Iris pigment epithelial cell (primary cell): ENCODE measurements around the gene FRK.
"Not testable (repeated sequence)": the region's sequence is repeated elsewhere in the genome, so short reads cannot be mapped to it uniquely, and the experiment has no call there.

Source experiments
- DNase-seq: peaks from one replicate; pipeline ENCODE4 v3.0.0-alpha.2; 2011; ENCODE audit warnings: low read depth

FRK gene, protein sequence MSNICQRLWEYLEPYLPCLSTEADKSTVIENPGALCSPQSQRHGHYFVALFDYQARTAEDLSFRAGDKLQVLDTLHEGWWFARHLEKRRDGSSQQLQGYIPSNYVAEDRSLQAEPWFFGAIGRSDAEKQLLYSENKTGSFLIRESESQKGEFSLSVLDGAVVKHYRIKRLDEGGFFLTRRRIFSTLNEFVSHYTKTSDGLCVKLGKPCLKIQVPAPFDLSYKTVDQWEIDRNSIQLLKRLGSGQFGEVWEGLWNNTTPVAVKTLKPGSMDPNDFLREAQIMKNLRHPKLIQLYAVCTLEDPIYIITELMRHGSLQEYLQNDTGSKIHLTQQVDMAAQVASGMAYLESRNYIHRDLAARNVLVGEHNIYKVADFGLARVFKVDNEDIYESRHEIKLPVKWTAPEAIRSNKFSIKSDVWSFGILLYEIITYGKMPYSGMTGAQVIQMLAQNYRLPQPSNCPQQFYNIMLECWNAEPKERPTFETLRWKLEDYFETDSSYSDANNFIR

GRCh38 chr6:116060572-116061283, at the start of gene FRK:
Gene FRK, minus strand, starts transcription at chr6:116060891. Its CDS starts 580 bp downstream, at chr6:116060311.
- DNase-seq = peak; percentile 40

GRCh38 chr6:116108836-116109235, 48.1 kb upstream of the FRK start:
- no peak for DNase-seq

GRCh38 chr6:116106146-116106545, 45.5 kb upstream of the FRK start:
- DNase-seq = peak; percentile 61

DNA sequence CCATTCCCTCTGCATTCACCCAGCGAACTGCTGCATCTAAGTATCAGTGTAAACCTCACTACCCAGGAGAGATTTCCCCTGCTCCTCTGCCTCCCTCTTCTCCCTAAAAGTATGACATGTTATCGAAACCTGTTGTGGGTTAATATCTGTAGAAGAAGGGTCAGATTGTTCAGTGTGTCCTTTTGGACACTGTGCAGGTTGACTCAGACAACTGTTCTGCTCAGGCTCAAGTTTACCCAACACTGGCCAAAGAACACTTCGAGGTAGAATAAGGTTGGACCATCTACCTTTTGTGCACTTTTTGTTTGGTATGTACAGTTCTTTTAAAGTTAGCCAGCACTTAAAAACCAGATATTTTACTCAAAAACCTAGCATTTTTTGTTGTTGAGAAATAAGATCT, 44.6 kb upstream of the FRK start:
- DNase-seq = no peak

DNA sequence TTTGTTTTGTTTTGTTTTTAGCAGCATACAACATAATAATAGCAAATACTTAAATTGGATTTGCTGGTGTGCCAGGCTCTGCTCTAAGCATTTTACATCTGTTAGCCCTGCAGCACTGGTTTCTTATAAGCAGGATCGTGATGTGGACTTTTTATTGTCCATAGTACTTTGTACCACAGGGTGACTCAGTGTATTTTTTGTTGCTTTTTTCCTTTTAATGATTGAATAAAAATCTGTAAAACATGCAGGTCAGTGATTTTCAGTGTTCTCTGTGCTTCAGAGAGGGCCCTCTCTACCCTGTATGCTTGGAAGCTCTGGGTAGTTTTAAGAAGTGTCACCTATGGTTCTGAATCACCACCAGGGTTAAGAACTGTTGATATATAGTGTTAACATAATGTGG, 43.9 kb upstream of the FRK start:
- DNase-seq = no peak

DNA sequence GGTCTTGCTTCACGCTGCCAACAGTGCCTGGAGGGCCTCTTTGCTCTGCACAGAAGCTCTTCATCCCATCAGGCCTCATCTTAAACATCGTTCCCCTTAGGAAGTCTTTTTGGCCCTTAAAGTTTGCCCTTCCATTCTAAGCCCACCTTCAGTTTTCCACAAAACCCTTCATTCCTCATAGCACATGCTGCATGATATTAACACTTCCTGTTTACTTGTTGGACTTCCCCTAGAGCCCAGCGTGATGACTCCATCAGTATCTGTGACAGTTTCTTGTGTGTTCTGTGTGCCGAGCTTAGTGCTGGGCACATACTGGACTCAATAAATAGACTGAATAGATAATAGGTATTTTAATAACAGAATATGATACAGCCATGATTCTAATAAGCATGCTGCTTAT, 42.2 kb upstream of the FRK start:
- DNase-seq = no peak

DNA sequence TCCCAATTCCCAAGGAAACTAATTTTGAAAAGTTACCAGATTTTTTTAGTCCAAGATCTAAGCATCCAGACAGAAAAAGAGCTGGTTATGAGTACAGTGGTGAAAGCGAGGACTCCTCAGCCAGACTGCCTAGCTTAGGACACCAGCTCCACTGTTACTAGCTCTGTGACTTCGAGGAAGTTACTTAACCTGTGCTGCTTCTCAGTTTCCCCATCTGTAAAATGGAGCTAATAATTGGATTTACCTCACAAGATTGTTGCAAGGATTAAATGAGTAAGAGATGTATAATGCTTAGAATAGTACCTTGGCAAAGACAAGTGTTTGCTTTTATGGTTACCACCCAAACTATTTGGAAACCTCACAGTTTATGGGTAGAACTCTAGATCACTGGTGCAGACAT, 41.1 kb upstream of the FRK start:
- DNase-seq = no peak

- DNase-seq = no peak
These were observed 40.6 kb upstream of the FRK start for GRCh38 chr6:116101302-116101718.

- peak; percentile 74 for DNase-seq
These were observed 40.0 kb upstream of the FRK start, which contains the start of gene NT5DC1 for GRCh38 chr6:116100419-116101301. Gene NT5DC1, plus strand, starts transcription at chr6:116100853. Its CDS starts 78 bp downstream, at chr6:116100931.

- DNase-seq = no peak
These were observed 38.3 kb upstream of the FRK start for GRCh38 chr6:116099036-116099435.

- DNase-seq = peak; percentile 22
These were observed 36.5 kb upstream of the FRK start for GRCh38 chr6:116096979-116097816.

DNA sequence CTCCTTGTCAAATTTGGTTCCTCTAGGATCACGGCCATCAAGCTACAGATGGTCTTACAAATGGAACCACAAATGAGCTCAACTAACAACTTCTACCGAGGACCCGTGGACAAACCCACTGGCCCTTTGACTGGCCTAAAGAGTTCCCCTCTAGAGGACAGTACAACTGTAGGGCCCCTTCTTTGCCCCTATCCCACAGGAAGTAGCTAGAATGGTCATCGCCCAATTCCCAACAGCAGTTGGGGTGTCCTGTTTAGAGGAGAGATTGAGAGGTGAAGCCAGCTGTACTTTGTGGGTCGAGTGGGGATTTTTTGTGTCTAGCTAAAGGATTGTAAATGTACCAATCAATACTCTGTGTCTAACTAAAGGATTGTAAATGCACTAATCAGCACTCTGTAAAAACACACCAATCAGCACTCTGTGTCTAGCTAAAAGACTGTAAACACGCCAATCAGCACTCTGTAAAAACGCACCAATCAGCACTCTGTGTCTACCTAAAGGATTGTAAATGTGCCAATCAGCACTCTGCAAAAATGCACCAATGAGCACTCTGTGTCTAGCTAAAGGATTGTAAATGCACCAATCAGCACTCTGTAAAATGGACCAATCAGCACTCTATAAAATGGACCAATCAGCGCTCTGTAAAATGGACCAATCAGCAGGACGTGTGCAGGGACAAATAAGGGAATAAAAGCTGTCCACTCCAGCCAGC, 35.5 kb upstream of the FRK start:
- DNase-seq = not testable (repeated sequence)

DNA sequence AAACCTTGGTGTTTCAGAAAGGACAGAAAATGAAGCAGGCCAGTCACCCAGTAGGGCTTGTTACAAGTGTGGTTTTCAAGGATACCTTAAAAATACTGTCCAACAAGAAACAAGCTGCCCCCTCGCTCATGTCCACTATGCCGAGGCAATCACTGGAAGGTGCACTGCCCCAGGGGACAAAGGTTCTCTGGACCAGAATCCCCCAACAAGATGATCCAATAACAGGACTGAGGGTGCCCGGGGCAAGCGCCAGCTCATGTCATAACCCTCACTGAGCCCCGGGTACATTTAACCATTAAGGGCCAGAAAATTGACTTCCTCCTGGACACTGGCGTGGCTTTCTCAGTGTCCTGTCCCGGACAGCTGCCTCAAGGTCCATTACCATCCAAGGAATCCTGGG, 33.4 kb upstream of the FRK start:
- DNase-seq = no peak

DNA sequence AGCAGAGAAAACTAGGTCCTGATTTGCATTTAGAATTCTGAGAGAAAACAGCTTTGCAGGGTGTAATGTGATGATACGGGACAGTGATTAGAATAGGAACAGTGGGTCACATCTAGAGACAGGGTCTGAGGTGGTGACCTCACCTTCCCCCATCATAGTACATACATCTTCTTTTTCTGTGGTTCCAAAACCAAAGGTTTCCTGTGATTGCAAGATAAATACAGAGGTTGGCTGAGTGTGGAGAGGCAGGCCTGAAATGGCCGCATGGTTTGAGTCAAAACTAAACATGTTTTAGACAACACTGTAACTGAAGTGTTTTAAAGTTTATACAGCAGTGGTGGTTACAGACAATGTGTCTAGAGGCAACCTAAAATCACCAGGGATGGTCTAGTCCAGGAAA, 29.6 kb upstream of the FRK start:
- DNase-seq = no peak

GRCh38 chr6:116088946-116089345, 28.3 kb upstream of the FRK start:
- DNase-seq = peak; percentile 60

GRCh38 chr6:116087437-116088027, 26.8 kb upstream of the FRK start:
- peak; percentile 65 for DNase-seq

DNA sequence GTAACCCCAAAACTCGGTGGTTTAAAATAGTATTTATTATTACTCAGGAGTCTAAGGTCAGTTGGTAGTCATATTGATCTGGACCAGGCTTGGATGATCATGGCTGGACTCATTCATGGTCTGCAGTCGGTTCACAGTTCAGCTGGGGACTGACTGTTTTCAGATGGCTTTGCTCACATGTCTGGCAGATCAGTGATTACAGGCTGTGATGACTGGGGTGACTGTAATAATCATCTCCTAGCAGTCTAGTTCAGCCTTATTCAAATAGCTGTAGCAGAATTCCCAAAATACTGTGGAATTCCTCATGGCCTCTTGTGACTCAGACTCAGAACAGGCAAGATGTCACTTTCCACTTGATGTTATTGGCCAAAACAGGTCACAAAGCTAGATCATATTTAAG, 23.6 kb upstream of the FRK start:
- no peak for DNase-seq

GRCh38 chr6:116083052-116083451, 22.4 kb upstream of the FRK start:
- DNase-seq = no peak

- DNase-seq = no peak
These were observed 18.3 kb upstream of the FRK start for GRCh38 chr6:116078945-116079344.

GRCh38 chr6:116078522-116078921, 17.8 kb upstream of the FRK start:
- DNase-seq = no peak
